MV-4-11 (cell line): ENCODE measurements around the gene CTTN.

Source experiments
- DNase-seq: peaks from one replicate; lab custom pipeline; 2025; lab: John Stamatoyannopoulos, UW

The CTTN gene

DNA sequence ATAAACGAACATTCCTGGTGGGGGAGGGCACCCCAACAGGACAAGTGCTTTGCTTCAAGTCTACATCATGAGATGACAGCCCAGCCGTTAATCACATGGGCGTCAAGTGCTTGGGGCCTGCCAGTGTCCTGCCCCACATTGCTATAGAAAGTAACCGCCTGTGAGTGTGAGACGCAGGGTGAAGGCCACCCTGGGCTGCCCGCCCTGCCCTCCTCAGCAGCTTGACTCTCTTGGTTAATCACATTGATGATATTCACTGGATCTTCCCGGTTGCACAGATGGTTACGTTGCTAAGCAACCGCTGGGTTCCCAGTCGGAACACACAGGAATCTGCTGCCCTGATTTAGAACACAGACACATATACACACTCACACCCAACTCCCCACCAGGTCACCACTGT, 79.3 kb downstream of the CTTN start:
- no peak for DNase-seq

DNA sequence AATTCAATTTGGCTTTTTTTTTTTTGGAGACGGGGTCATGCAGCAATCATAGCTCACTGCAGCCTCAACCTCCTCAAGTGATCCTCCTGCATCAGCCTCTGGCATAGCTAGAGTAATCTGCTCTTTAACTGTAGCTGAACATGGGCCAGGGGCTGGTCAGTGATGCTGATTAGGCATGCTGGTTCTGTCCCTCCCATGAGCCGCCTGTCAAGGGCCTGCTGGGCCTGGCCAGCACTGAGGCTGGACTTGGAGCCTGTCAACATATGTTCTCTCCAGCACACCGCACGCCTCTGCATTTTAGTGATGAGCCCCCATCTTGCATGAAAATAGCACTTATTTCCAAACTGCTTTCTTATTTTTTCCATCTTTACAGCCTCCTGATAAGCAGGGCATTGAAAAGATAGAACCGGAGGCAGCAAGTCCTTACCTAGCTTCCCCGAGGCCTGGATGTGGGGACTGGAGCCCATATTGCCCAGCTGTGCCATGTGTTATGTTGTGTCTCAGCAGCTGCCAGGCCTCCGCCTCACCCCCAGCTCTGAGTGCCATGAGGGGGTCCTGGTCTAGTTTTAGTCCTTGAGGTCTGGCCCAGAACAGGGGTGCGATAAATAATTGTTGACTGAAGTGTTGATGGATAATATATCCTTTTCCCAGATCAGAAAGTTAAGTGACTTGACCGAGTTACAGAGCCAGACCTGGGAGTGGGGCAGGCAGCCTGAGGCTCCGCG, 80.0 kb downstream of the CTTN start:
- DNase-seq = no peak

DNA sequence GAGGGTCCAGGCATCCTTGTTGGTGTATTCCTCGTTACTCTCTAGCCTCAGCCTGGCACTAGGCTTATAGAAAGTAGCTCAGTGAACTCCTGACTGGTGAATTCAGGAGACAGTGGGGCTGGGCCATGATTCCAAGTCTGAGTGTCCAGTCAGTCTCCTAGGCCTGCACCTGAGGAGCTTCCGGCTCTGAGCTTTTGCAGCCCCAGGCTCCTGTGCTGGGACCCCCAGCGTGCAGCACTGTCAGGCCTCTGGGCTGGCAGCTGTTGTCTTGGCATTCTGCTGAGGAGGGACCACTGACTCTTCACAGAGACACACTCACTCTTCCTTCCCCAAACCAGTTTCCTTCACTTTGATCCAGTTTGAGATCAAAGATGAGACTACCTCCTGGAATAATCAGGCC, 82.4 kb downstream of the CTTN start:
- DNase-seq = no peak

DNA sequence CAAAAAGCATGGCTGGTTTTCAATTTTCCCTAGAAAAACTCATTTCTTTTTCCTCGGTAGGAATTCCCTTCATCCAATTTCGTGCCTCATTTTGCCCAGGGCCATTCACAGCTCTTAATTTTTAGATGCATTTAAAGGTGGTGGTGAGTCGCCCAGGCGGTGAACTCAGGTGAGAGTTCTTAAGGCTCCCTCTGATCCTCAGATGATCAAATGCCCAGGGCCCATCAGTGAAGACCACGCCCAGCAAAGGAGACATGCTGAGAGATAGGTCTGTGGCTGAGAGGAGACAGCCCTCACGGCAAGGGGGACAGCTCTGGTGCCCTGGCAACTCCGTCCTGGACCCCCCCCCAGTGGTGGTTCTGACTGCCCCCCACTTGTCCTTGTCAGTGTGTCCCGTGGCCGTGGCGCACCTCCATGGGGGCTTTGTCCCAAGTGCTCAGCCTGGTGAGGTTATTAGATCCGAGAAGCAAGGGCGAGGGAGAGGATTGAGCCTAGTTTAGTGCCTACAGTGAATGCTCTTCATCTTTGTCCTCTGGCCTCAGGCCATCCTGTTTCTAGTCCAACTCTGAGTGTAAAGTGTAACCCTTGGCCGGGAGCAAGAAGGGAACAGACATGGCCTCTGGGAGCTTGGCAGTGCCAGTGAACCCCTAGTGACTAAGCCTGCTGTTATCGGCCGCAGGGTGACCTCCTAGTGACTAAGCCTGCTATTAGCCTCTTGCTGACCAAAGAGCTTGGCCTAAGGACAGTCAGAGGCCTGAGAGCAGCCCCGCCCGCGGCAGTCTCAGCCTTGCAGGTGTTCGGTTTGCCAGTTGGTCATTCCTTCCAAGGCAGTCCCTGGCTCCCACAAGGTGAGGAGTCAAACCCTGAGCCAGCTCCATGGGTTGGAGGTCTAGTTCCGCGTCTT, 83.5 kb downstream of the CTTN start:
- DNase-seq = no peak

DNA sequence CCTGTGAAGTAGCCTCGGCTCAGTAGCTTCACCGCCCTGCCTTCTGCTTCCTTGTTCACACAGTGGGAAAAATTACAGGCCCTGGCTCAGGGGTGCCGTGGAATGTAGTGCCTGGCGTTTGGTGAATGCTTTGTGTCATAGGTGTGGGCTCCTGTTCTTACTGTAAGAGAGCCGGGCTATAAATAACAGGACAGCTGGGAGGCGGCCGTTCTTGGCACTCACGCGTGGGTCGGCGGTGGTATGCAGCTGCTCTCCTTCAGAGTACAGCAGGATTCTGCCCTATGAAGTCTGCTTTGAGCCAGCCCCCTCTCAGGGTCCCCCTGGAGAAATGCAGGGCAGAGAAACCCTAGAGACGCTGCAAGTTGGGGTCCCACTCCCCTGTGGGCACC, 84.2 kb downstream of the CTTN start:
- DNase-seq = no peak

DNA sequence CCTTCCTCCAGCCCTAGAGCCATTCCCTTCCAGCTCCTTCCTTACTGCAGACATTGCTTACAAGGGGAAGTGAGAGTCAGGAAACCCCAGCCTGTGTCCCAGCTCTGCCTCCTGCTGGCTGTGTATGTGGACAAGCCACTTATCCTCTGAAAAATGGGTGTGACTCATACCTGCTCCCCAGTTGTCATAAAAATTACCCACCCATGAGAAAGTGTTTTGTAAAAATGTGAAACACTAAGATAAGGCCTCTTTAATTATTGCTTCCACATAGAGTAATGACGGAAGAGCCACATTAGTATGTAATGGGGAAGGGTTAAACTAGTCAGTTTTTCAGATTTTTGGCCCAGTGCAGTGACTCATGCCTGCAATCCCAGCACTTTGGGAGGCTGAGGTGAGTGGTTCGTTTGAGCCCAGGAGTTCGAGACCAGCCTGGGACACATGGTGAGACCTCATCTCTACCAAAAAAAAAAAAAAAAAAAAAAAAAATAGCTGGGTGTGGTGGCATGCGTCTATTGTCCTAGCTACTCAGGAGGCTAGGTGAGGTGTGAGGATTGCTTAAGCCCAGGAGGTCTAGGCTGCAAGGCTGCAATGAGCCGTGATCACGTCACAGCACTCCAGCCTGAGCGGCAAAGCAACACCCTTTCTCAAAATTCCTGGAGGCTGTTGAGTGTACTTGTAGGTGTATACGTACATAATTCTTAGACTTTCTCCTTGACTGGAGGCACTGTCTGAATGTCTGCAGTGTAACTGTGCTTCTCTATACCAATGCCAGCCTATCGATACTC, 84.9 kb downstream of the CTTN start:
- peak; percentile 93 for DNase-seq

DNA sequence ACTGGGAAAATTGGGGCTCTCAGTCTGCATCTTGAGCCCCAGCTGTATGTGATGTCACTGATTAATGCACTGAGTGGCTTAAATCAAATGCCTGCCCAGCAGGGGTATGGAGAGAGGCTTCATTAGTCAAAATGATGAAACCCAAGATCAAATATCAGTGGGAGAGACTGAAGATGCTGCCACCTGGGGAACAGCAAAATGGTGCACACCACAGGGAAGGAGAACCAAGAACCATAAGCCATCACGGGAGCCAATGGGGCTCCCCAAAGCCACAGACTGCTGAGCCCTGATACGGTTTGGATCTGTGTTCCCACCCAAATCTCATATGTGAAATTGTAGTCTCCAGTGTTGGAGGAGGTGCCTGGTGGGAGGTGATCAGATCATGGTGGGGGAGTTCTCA, 85.6 kb downstream of the CTTN start:
- no peak for DNase-seq

DNA sequence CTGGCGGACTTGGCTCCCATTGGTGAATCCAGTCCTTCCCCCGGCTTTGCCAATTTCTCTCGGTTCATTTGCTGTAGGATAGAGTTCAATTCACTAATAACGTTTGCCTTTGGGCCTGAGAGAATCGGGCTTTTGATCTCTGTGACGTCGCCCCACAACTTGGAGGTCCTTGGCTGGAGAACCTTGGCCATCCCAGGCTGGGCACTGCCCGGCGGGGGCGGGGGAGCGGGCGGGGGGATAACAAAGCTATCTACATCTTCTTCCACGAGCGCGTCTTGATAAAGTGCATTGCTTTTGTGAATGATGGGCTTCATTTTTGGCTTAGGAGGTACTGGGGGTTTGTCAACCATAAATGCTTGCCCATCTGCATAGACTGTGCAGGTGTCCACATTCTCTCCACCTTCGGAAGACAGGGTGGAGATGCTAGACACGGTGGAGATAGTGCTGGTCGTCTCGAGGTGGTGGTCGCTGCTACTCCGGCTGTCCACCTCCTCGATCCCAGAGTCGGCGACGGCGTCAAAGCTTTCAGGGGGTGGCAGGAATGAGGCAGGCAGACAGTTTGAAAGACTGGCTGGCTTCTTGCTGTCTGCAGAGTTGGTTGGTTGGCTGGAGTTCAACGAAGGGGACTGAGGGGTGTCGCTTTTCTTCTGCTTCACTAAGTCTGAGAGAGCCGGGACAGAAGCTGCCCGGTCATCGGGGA, 87.1 kb downstream of the CTTN start:
- no peak for DNase-seq

DNA sequence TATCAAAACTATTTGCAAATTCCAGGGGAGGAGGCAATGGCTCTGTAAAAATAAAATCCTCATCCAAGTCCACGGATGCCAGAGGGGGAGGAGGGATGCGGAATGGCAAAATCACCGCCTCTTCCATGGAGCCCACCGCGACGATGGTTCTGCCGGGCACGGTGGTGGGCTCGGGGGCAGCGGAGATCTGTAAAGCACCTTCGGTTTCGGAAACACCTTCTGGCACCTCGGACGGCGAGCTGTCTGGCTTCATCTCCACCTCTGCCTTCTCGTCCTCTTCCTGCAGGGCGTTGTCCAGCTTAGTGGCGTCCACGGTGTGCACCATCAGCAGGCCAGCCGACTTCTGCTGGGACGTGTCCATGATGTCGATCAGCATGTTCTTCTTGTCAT, 87.7 kb downstream of the CTTN start:
- no peak for DNase-seq
